ENCODE results near the gene MAGI3.

MAGI3 gene

GRCh38 chr1:113511269-113511668 is 121.0 kb downstream of the MAGI3 start:
- no peak for DNase-seq (ENCODE audit: low read depth)
- no peak overlapping the region for H3K4me3 ChIP-seq (ENCODE audit: control insufficient read depth, low read depth, low read length)
- TF ChIP-seq CTCF (IDR thresholded peaks at IDR 0.05; ENCODE audit: control insufficient read depth, insufficient read depth, low read depth, low read length, missing control alignments), result no peak

GRCh38 chr1:113515498-113515897 is 125.2 kb downstream of the MAGI3 start:
- no peak for DNase-seq (ENCODE audit: low read depth)
- no peak overlapping the region for H3K4me3 ChIP-seq (ENCODE audit: control insufficient read depth, low read depth, low read length)
- TF ChIP-seq CTCF (IDR thresholded peaks at IDR 0.05; ENCODE audit: control insufficient read depth, insufficient read depth, low read depth, low read length, missing control alignments), result no peak

- no peak overlapping the region for H3K4me3 ChIP-seq (ENCODE audit: control insufficient read depth, low read depth, low read length)
- no peak for TF ChIP-seq CTCF (IDR thresholded peaks at IDR 0.05; ENCODE audit: control insufficient read depth, insufficient read depth, low read depth, low read length, missing control alignments)
- DNase-seq (ENCODE audit: low read depth), result no peak
These were observed 127.0 kb downstream of the MAGI3 start for GRCh38 chr1:113517346-113517745.

- no peak for DNase-seq (ENCODE audit: low read depth)
- TF ChIP-seq CTCF (IDR thresholded peaks at IDR 0.05; ENCODE audit: control insufficient read depth, insufficient read depth, low read depth, low read length, missing control alignments), result no peak
- no peak overlapping the region for H3K4me3 ChIP-seq (ENCODE audit: control insufficient read depth, low read depth, low read length)
These were observed 127.7 kb downstream of the MAGI3 start for GRCh38 chr1:113517983-113518382.

- no peak for DNase-seq (ENCODE audit: low read depth)
- TF ChIP-seq CTCF (IDR thresholded peaks at IDR 0.05; ENCODE audit: control insufficient read depth, insufficient read depth, low read depth, low read length, missing control alignments), result no peak
- no peak overlapping the region for H3K4me3 ChIP-seq (ENCODE audit: control insufficient read depth, low read depth, low read length)
These were observed 129.2 kb downstream of the MAGI3 start for GRCh38 chr1:113519556-113519955.

- DNase-seq (ENCODE audit: low read depth), result no peak
- no peak overlapping the region for H3K4me3 ChIP-seq (ENCODE audit: control insufficient read depth, low read depth, low read length)
- no peak for TF ChIP-seq CTCF (IDR thresholded peaks at IDR 0.05; ENCODE audit: control insufficient read depth, insufficient read depth, low read depth, low read length, missing control alignments)
These were observed 139.7 kb downstream of the MAGI3 start for GRCh38 chr1:113530021-113530420.

- DNase-seq (ENCODE audit: low read depth), result no peak
- no peak overlapping the region for H3K4me3 ChIP-seq (ENCODE audit: control insufficient read depth, low read depth, low read length)
- no peak for TF ChIP-seq CTCF (IDR thresholded peaks at IDR 0.05; ENCODE audit: control insufficient read depth, insufficient read depth, low read depth, low read length, missing control alignments)
These were observed 141.0 kb downstream of the MAGI3 start for GRCh38 chr1:113531321-113531720.
